Naive thymus-derived CD4-positive, alpha-beta T cell (primary cell): ENCODE measurements around the gene FKBP15. TPM values are rescaled to one million over a fixed set of nuclear protein-coding genes. Genes with fewer than 3 reads are reported as not detected.

Experiments
- ATAC-seq: fragments of 150-1000 bp; cut with Tn5 transposase; 2 replicates; pipeline ENCODE4 v1.10.0; 2021; ENCODE audit warnings: mild to moderate bottlenecking, moderate library complexity
- CTCF ChIA-PET: fragments of 350-600 bp; sonication (Branson Sonifier 250); formaldehyde crosslinking; loops from one replicate; lab custom pipeline; 2021; ENCODE audit warnings: antibody characterized with exemption; lab: Charles Lee
- POLR2A ChIA-PET: fragments of 350-600 bp; sonication (Branson Sonifier 250); formaldehyde crosslinking; loops from one replicate; lab custom pipeline; 2021; ENCODE audit warnings: antibody characterized with exemption, inconsistent platforms; lab: Charles Lee
- DNase-seq, 9 donors: peaks; one replicate each; pipeline versions ENCODE4 v3.0.0 to v3.0.0-alpha.2; 2020 to 2022; ENCODE audit warnings: mixed read lengths in 1 of 9
- H3K27ac ChIP-seq: one replicate; pipeline ENCODE4 v1.7.0; 2013; ENCODE audit warnings: mild to moderate bottlenecking, low read depth, low read length, moderate library complexity
- H3K27me3 ChIP-seq, 2 donors: one replicate each; pipeline ENCODE4 v1.7.0; 2013; ENCODE audit warnings: low read length in 2 of 2, mild to moderate bottlenecking in 2 of 2, moderate library complexity in 2 of 2; ENCODE audit not compliant: control insufficient read depth in 2 of 2, insufficient read depth in 2 of 2
- H3K36me3 ChIP-seq, 3 experiments: 1 replicate in 2 of 3; 2 replicates in 1 of 3; pipeline ENCODE4 v1.7.0; 2013; ENCODE audit warnings: low read length in 3 of 3, mild to moderate bottlenecking in 3 of 3, moderate library complexity in 1 of 3; ENCODE audit not compliant: insufficient read depth in 3 of 3, control insufficient read depth in 2 of 3
- H3K4me1 ChIP-seq, 2 donors: one replicate each; pipeline ENCODE4 v1.7.0; 2013; ENCODE audit warnings: low read length in 2 of 2, mild to moderate bottlenecking in 2 of 2, moderate library complexity in 1 of 2; ENCODE audit not compliant: control insufficient read depth in 2 of 2, insufficient read depth in 2 of 2
- H3K4me3 ChIP-seq: 2 replicates; pipeline ENCODE4 v1.7.0; 2013; ENCODE audit warnings: mild to moderate bottlenecking, low read length
- H3K9me3 ChIP-seq, 3 experiments: 1 replicate in 2 of 3; 2 replicates in 1 of 3; pipeline ENCODE4 v1.7.0; 2013; ENCODE audit warnings: low read length in 3 of 3; ENCODE audit not compliant: control insufficient read depth in 2 of 3
- H3K27ac Mint-ChIP-seq, 9 donors: one replicate each; pipeline ENCODE4 v1.8.0; 2020 to 2022; ENCODE audit warnings: mixed read lengths in 9 of 9, mild to moderate bottlenecking in 8 of 9, moderate library complexity in 5 of 9, inconsistent platforms in 2 of 9
- H3K27me3 Mint-ChIP-seq, 5 donors: one replicate each; pipeline ENCODE4 v1.8.0; 2021 to 2022; ENCODE audit warnings: mixed read lengths in 5 of 5, mild to moderate bottlenecking in 1 of 5
- H3K36me3 Mint-ChIP-seq, 5 donors: one replicate each; pipeline ENCODE4 v1.8.0; 2020 to 2022; ENCODE audit warnings: mixed read lengths in 5 of 5, mild to moderate bottlenecking in 3 of 5, inconsistent platforms in 1 of 5
- H3K4me1 Mint-ChIP-seq, 7 donors: one replicate each; pipeline ENCODE4 v1.8.0; 2020 to 2022; ENCODE audit warnings: mixed read lengths in 7 of 7, mild to moderate bottlenecking in 3 of 7, inconsistent platforms in 1 of 7
- H3K4me3 Mint-ChIP-seq, 10 donors: one replicate each; pipeline ENCODE4 v1.8.0; 2020 to 2022; ENCODE audit warnings: mild to moderate bottlenecking in 10 of 10, mixed read lengths in 10 of 10, moderate library complexity in 6 of 10, inconsistent platforms in 2 of 10
- H3K9me3 Mint-ChIP-seq, 11 donors: one replicate each; pipeline ENCODE4 v1.8.0; 2020 to 2022; ENCODE audit warnings: mixed read lengths in 11 of 11, mild to moderate bottlenecking in 4 of 11, inconsistent platforms in 1 of 11, moderate library complexity in 1 of 11
- intact Hi-C, 2 donors: fragments of 100-400 bp; cut with micrococcal nuclease; formaldehyde crosslinking; loops; one replicate each; pipeline ENCODE4 v1.15.1; 2023
- polyA plus RNA-seq, 2 donors: library from polyadenylated mRNA; unstranded; fragments of 300-500 nt; fragmentation: Illumina TruSeq; gene quantifications; one replicate each; pipeline ENCODE4 v1.2.3, GENCODE V29; 2021
- total RNA-seq, 6 experiments: library from RNA in 5 of 6; stranded (reverse) in 5 of 6; gene quantifications; 1 replicate in 5 of 6; 2 replicates in 1 of 6; pipeline ENCODE4 v1.2.3 and lab custom pipeline; 2021 to 2026

Gene FKBP15
- total and polyA plus RNA-seq, 7 experiments from 2014 or later, result 8.8 to 50.6 (median 32.6) TPM

GRCh38 chr9:113183956-113184488 lies 37.1 kb downstream of the FKBP15 start:
- Mint-ChIP-seq H3K27me3 (no peaks in the 10 kb centered on the region), H3K4me3 (no peak overlapping the region), H3K36me3 (peaks cover 27 to 74% (median 38%) of the 10 kb centered on the region in 5 donors), H3K4me1 (peaks cover 0 to 11% (median 2%) of the 10 kb centered on the region in 7 donors), H3K27ac (peak overlapping the region in 1 of 9 donors; percentile 19), H3K9me3 (no peaks in the 10 kb centered on the region)
- H3K27me3 ChIP-seq, result no peaks in the 10 kb centered on the region
- DNase-seq (no peak), ATAC-seq (no peak)
- H3K4me1 ChIP-seq, result no peaks in the 10 kb centered on the region
- CTCF ChIA-PET, result no interaction called here
- H3K9me3 ChIP-seq, result no peaks in the 10 kb centered on the region
- H3K4me3 ChIP-seq, result no peak overlapping the region
- H3K27ac ChIP-seq, result no peak overlapping the region
- intact Hi-C loops, result no loop called here
- POLR2A ChIA-PET, result no interaction called here
- H3K36me3 ChIP-seq, result peaks cover 30 to 93% (median 50%) of the 10 kb centered on the region in 3 experiments

DNA sequence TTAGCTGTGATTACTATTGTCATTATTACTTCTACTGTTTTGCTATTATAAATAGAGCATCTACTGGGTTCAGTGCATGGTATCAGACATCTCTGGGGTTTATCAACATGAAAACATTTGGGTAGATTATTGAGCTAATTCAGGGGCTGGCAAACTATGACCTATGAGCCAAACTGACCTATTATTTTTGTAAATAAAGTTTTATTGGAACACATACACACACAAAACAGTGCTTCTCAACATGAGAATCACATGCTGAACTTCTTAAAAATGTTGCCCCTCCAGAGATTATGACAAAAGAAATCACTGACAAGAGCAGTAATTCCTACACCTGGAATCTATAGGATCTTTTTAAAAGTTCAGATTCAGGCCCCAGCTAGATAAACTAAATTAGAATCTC lies 39.9 kb downstream of the FKBP15 start:
- Histone ChIP-seq H3K9me3 (no peaks in the 10 kb centered on the region), H3K27ac (no peak overlapping the region), H3K4me1 (no peaks in the 10 kb centered on the region), H3K27me3 (no peaks in the 10 kb centered on the region), H3K36me3 (peaks cover 21 to 91% (median 34%) of the 10 kb centered on the region in 3 experiments), H3K4me3 (no peak overlapping the region)
- Mint-ChIP-seq H3K4me3 (no peak overlapping the region), H3K36me3 (peaks cover 34 to 79% (median 49%) of the 10 kb centered on the region in 5 donors), H3K4me1 (peaks cover 0 to 5% (median 0%) of the 10 kb centered on the region in 7 donors), H3K27ac (no peak overlapping the region), H3K9me3 (no peaks in the 10 kb centered on the region), H3K27me3 (no peaks in the 10 kb centered on the region)
- DNase-seq (no peak), ATAC-seq (no peak)
- POLR2A ChIA-PET, result no interaction called here
- CTCF ChIA-PET, result no interaction called here
- intact Hi-C loops, result no loop called here

GRCh38 chr9:113179839-113180238 lies 41.2 kb downstream of the FKBP15 start:
- intact Hi-C loops, result loop anchor here in 1 of 2 donors (1.0 kb wide), 1 partner anchor 19 kb away; no protein-coding TSS in a partner anchor
- H3K36me3 Mint-ChIP-seq, result peaks cover 27 to 75% (median 45%) of the 10 kb centered on the region in 5 donors

GRCh38 chr9:113178087-113178486 lies 43.0 kb downstream of the FKBP15 start:
- peaks cover 35 to 71% (median 50%) of the 10 kb centered on the region in 5 donors for H3K36me3 Mint-ChIP-seq
- intact Hi-C loops, result no loop called here
- POLR2A ChIA-PET, result no interaction called here
- H3K4me3 Mint-ChIP-seq, result no peak overlapping the region
- peaks cover 10 to 87% (median 17%) of the 10 kb centered on the region in 3 experiments for H3K36me3 ChIP-seq
- peaks cover 0 to under 1% (median 0%) of the 10 kb centered on the region in 11 donors for H3K9me3 Mint-ChIP-seq
- no peak overlapping the region for H3K27ac ChIP-seq
- CTCF ChIA-PET, result interaction anchor here (0.7 kb wide), 1 partner anchor 12 kb away, joined by 3 read pairs; no protein-coding TSS in a partner anchor
- no peak overlapping the region for H3K27ac Mint-ChIP-seq
- ATAC-seq, result no peak
- no peaks in the 10 kb centered on the region for H3K4me1 ChIP-seq
- no peaks in the 10 kb centered on the region for H3K4me1 Mint-ChIP-seq
- H3K27me3 Mint-ChIP-seq, result no peaks in the 10 kb centered on the region
- no peak for DNase-seq
- H3K9me3 ChIP-seq, result no peaks in the 10 kb centered on the region
- H3K4me3 ChIP-seq, result no peak overlapping the region
- no peaks in the 10 kb centered on the region for H3K27me3 ChIP-seq

More at GRCh38 chr9:113179839-113180238, 41.2 kb downstream of the FKBP15 start:
- Histone ChIP-seq H3K27me3 (no peaks in the 10 kb centered on the region), H3K36me3 (peaks cover 20 to 89% (median 21%) of the 10 kb centered on the region in 3 experiments), H3K27ac (no peak overlapping the region), H3K9me3 (no peaks in the 10 kb centered on the region), H3K4me1 (no peaks in the 10 kb centered on the region), H3K4me3 (no peak overlapping the region)
- Mint-ChIP-seq H3K4me1 (no peaks in the 10 kb centered on the region), H3K27ac (no peak overlapping the region), H3K9me3 (no peaks in the 10 kb centered on the region), H3K4me3 (no peak overlapping the region), H3K27me3 (no peaks in the 10 kb centered on the region)
- DNase-seq, result no peak
- CTCF ChIA-PET, result no interaction called here
- POLR2A ChIA-PET, result no interaction called here
- no peak for ATAC-seq

DNA sequence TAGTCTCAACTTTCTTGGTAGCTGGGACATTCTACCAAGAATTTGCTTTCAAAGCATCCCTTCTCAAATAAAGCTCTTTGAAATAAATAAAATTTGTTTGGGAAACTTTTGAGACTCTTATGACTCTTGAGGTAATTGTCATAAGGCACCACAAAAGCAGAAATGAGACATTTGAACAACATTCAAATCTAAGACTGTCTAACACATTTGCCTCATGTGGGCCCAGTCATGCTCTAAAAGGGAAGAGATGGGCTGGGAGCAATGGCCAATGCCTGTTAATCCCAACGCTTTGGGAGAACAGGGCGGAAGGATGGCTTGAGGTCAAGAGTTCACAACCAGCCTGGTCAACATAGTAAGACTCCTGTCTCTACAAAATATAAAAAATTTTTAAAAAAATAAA lies 43.8 kb downstream of the FKBP15 start:
- no peaks in the 10 kb centered on the region for H3K4me1 ChIP-seq
- ATAC-seq (peak; percentile 49), DNase-seq (no peak)
- Mint-ChIP-seq H3K4me3 (no peak overlapping the region), H3K4me1 (no peaks in the 10 kb centered on the region), H3K27me3 (no peaks in the 10 kb centered on the region), H3K27ac (no peak overlapping the region), H3K36me3 (peaks cover 39 to 72% (median 54%) of the 10 kb centered on the region in 5 donors), H3K9me3 (peaks cover 0 to 9% (median 2%) of the 10 kb centered on the region in 11 donors)
- no peak overlapping the region for H3K27ac ChIP-seq
- H3K36me3 ChIP-seq, result peaks cover 12 to 87% (median 19%) of the 10 kb centered on the region in 3 experiments
- CTCF ChIA-PET, result no interaction called here
- intact Hi-C loops, result no loop called here
- H3K27me3 ChIP-seq, result no peaks in the 10 kb centered on the region
- H3K9me3 ChIP-seq, result no peaks in the 10 kb centered on the region
- no peak overlapping the region for H3K4me3 ChIP-seq
- POLR2A ChIA-PET, result no interaction called here

- POLR2A ChIA-PET, result no interaction called here
- H3K4me1 Mint-ChIP-seq, result no peaks in the 10 kb centered on the region
Measured at GRCh38 chr9:113176803-113177202, 44.3 kb downstream of the FKBP15 start.

GRCh38 chr9:113173341-113173740 lies 47.7 kb downstream of the FKBP15 start:
- H3K4me3 Mint-ChIP-seq, result no peak overlapping the region
- peaks cover 40 to 78% (median 63%) of the 10 kb centered on the region in 5 donors for H3K36me3 Mint-ChIP-seq
- H3K27me3 ChIP-seq, result no peaks in the 10 kb centered on the region
- POLR2A ChIA-PET, result no interaction called here
- H3K27ac ChIP-seq, result no peak overlapping the region
- no peak for DNase-seq
- H3K27me3 Mint-ChIP-seq, result no peaks in the 10 kb centered on the region
- no peaks in the 10 kb centered on the region for H3K9me3 ChIP-seq
- H3K27ac Mint-ChIP-seq, result no peak overlapping the region
- CTCF ChIA-PET, result interaction anchor here (0.7 kb wide), 1 partner anchor 50 kb away, joined by 3 read pairs; no protein-coding TSS in a partner anchor
- intact Hi-C loops, result no loop called here
- ATAC-seq, result no peak
- H3K9me3 Mint-ChIP-seq, result peaks cover 0 to 9% (median 2%) of the 10 kb centered on the region in 11 donors
- no peaks in the 10 kb centered on the region for H3K4me1 Mint-ChIP-seq
- H3K36me3 ChIP-seq, result peaks cover 19 to 88% (median 22%) of the 10 kb centered on the region in 3 experiments
- no peaks in the 10 kb centered on the region for H3K4me1 ChIP-seq
- H3K4me3 ChIP-seq, result no peak overlapping the region

More at GRCh38 chr9:113176803-113177202, 44.3 kb downstream of the FKBP15 start:
- no peak overlapping the region for H3K4me3 Mint-ChIP-seq
- Histone ChIP-seq H3K4me3 (no peak overlapping the region), H3K36me3 (peaks cover 12 to 83% (median 19%) of the 10 kb centered on the region in 3 experiments), H3K27me3 (no peaks in the 10 kb centered on the region), H3K27ac (no peak overlapping the region), H3K9me3 (no peaks in the 10 kb centered on the region), H3K4me1 (no peaks in the 10 kb centered on the region)
- H3K9me3 Mint-ChIP-seq, result peaks cover 0 to 9% (median 2%) of the 10 kb centered on the region in 11 donors
- H3K36me3 Mint-ChIP-seq, result peaks cover 39 to 72% (median 53%) of the 10 kb centered on the region in 5 donors
- H3K27me3 Mint-ChIP-seq, result no peaks in the 10 kb centered on the region
- ATAC-seq (peak; percentile 32), DNase-seq (no peak)
- CTCF ChIA-PET, result no interaction called here
- intact Hi-C loops, result no loop called here
- no peak overlapping the region for H3K27ac Mint-ChIP-seq
